ENCODE measurements around the gene DSG3. TPM values are rescaled to one million over a fixed set of nuclear protein-coding genes. Genes with fewer than 3 reads are reported as not detected.

DSG3 gene
- total and polyA plus RNA-seq, 4 donors, result 0.03 to 0.09 TPM; not detected in 2

DNA sequence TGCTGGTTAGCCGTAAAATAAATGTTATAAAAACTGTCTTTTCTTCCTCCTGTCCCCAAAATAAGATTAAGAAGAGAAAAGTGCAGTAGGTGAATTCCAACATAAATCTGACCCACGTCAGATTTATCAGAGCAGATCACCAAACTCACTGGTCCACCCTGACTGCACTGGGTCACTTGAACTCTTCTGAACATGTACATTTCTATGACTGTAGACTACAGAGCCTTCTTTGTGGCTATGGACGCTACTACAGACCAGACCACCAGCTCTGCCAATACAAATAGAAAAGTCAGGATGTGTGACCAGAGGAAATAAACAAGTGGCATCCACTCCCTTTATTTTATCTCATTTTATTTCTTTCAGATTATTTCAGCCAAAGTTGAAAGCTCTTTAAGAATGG, 62.0 kb downstream of the DSG3 start:
- Histone ChIP-seq H3K27ac (ENCODE audit: low read depth in 1 of 2, low read length in 1 of 2) (no peak overlapping the region), H3K9me3 (ENCODE audit: control insufficient read depth in 4 of 4, insufficient read depth in 3 of 4, low read length in 3 of 4) (no peaks in the 10 kb centered on the region), H3K9ac (ENCODE audit: insufficient read depth in 1 of 2, low read length in 2 of 2) (no peak overlapping the region), H3K36me3 (ENCODE audit: control insufficient read depth in 4 of 4, insufficient read depth in 4 of 4, low read length in 4 of 4) (no peaks in the 10 kb centered on the region), H3K4me3 (no peak overlapping the region), H3K4me1 (ENCODE audit: control insufficient read depth in 5 of 5, insufficient read depth in 5 of 5, low read length in 5 of 5) (peaks cover 0 to 12% (median 0%) of the 10 kb centered on the region in 5 donors), H3K27me3 (ENCODE audit: control insufficient read depth in 3 of 3, insufficient read depth in 3 of 3, low read length in 2 of 3) (no peaks in the 10 kb centered on the region)
- DNase-seq (no peak), ATAC-seq (ENCODE audit: insufficient read depth, low FRiP score) (no peak)
- WGBS, 2 donors, result 83 to 84% methylated on average over 3 of the region's 3 CpGs
- TF ChIP-seq, protein P1, sequence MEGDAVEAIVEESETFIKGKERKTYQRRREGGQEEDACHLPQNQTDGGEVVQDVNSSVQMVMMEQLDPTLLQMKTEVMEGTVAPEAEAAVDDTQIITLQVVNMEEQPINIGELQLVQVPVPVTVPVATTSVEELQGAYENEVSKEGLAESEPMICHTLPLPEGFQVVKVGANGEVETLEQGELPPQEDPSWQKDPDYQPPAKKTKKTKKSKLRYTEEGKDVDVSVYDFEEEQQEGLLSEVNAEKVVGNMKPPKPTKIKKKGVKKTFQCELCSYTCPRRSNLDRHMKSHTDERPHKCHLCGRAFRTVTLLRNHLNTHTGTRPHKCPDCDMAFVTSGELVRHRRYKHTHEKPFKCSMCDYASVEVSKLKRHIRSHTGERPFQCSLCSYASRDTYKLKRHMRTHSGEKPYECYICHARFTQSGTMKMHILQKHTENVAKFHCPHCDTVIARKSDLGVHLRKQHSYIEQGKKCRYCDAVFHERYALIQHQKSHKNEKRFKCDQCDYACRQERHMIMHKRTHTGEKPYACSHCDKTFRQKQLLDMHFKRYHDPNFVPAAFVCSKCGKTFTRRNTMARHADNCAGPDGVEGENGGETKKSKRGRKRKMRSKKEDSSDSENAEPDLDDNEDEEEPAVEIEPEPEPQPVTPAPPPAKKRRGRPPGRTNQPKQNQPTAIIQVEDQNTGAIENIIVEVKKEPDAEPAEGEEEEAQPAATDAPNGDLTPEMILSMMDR (IDR thresholded peaks at IDR 0.05; ENCODE audit: control extremely low read depth, extremely low read depth), result no peak

DNA sequence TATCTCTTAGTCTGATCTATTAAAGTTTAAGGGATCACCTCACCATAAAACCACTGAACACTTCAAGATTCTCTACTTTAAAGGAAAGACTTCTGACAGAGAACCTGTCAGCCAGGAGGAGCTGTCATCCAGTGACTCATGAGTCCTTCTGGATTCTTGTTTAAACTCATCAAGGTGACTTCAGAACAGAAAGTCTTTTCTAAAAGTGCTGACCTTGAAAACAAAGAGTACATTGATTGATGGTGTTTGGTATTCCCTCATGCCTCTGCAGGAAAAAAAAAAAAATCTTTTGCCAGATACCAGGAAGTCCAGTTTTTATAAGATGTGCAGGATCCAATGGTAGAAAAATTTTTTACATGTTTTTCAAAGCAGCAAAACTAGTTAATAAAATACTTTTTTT, 62.8 kb downstream of the DSG3 start:
- ATAC-seq (ENCODE audit: insufficient read depth, low FRiP score) (no peak), DNase-seq (no peak)
- Histone ChIP-seq H3K9ac (ENCODE audit: insufficient read depth in 1 of 2, low read length in 2 of 2) (no peak overlapping the region), H3K36me3 (ENCODE audit: control insufficient read depth in 4 of 4, insufficient read depth in 4 of 4, low read length in 4 of 4) (no peaks in the 10 kb centered on the region), H3K27me3 (ENCODE audit: control insufficient read depth in 3 of 3, insufficient read depth in 3 of 3, low read length in 2 of 3) (no peaks in the 10 kb centered on the region), H3K9me3 (ENCODE audit: control insufficient read depth in 4 of 4, insufficient read depth in 3 of 4, low read length in 3 of 4) (no peaks in the 10 kb centered on the region), H3K27ac (ENCODE audit: low read depth in 1 of 2, low read length in 1 of 2) (no peak overlapping the region), H3K4me1 (ENCODE audit: control insufficient read depth in 5 of 5, insufficient read depth in 5 of 5, low read length in 5 of 5) (peaks cover 0 to 12% (median 0%) of the 10 kb centered on the region in 5 donors), H3K4me3 (no peak overlapping the region)
- TF ChIP-seq, protein P1 (IDR thresholded peaks at IDR 0.05; ENCODE audit: control extremely low read depth, extremely low read depth), result no peak

DNA sequence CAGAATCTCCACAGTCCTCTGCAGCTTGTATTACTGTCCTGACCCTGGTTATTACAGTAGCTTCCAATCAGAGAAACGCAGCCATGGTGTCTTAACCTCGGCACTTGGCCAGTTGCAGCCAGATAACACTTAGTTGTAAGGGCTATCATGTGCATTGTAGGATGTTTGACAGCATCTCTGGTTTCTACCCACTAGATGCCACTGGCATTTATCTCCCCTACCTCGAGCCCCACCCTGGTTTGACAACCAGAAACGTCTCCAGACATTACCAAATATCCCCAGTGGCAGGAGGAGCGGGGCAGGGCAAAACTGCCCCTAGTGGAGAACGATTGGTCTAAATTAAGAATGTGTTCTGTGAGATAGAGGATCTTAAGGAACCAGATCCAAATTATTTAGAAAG, 63.6 kb downstream of the DSG3 start:
- Histone ChIP-seq H3K4me1 (ENCODE audit: control insufficient read depth in 5 of 5, insufficient read depth in 5 of 5, low read length in 5 of 5) (peaks cover 0 to 12% (median 0%) of the 10 kb centered on the region in 5 donors), H3K4me3 (no peak overlapping the region), H3K9me3 (ENCODE audit: control insufficient read depth in 4 of 4, insufficient read depth in 3 of 4, low read length in 3 of 4) (no peaks in the 10 kb centered on the region), H3K27ac (ENCODE audit: low read depth in 1 of 2, low read length in 1 of 2) (no peak overlapping the region), H3K27me3 (ENCODE audit: control insufficient read depth in 3 of 3, insufficient read depth in 3 of 3, low read length in 2 of 3) (no peaks in the 10 kb centered on the region), H3K9ac (ENCODE audit: insufficient read depth in 1 of 2, low read length in 2 of 2) (no peak overlapping the region), H3K36me3 (ENCODE audit: control insufficient read depth in 4 of 4, insufficient read depth in 4 of 4, low read length in 4 of 4) (no peaks in the 10 kb centered on the region)
- TF ChIP-seq, protein P1 (IDR thresholded peaks at IDR 0.05; ENCODE audit: control extremely low read depth, extremely low read depth), result no peak
- ATAC-seq (ENCODE audit: insufficient read depth, low FRiP score) (no peak), DNase-seq (no peak)
- WGBS, 2 donors, result 62 to 67% methylated on average over 6 of the region's 6 CpGs

DNA sequence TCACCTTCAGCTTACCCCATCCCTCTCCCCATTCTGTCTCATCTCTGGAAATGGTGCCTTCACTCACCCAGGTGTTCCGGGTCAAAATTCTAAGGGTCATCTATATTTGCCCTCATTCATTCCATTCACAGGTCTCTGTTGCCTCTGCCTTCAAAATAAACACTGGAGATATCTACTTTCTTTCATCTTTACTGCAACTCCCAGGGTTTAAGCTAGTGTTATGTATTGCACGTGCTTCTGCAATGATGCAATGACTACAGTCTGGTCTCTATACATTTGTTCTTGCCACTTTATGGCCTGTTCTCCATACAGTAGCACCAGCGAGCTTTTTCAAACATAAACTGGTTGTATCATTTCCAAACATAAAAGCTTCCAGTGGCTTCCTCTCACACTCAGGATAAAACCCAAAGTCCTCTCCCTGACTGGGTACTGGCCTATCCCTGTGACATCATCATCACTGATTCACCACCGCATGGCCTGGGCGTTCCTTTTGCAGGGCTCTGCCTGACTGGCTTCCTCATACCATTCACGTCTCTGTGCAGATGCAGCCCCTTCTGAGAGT, 64.7 kb downstream of the DSG3 start:
- H3K27me3 ChIP-seq (ENCODE audit: control insufficient read depth in 3 of 3, insufficient read depth in 3 of 3, low read length in 2 of 3), result no peaks in the 10 kb centered on the region
- no peak overlapping the region for H3K4me3 ChIP-seq
- peaks cover 0 to 12% (median 0%) of the 10 kb centered on the region in 5 donors for H3K4me1 ChIP-seq (ENCODE audit: control insufficient read depth in 5 of 5, insufficient read depth in 5 of 5, low read length in 5 of 5)
- ATAC-seq (ENCODE audit: insufficient read depth, low FRiP score) (no peak), DNase-seq (no peak)
- TF ChIP-seq, protein P1 (IDR thresholded peaks at IDR 0.05; ENCODE audit: control extremely low read depth, extremely low read depth), result no peak
- 67 to 68% methylated on average over 6 of the region's 6 CpGs for WGBS, 2 donors
- H3K9ac ChIP-seq (ENCODE audit: insufficient read depth in 1 of 2, low read length in 2 of 2), result no peak overlapping the region
- no peaks in the 10 kb centered on the region for H3K36me3 ChIP-seq (ENCODE audit: control insufficient read depth in 4 of 4, insufficient read depth in 4 of 4, low read length in 4 of 4)
- no peak overlapping the region for H3K27ac ChIP-seq (ENCODE audit: low read depth in 1 of 2, low read length in 1 of 2)
- no peaks in the 10 kb centered on the region for H3K9me3 ChIP-seq (ENCODE audit: control insufficient read depth in 4 of 4, insufficient read depth in 3 of 4, low read length in 3 of 4)
